Activated CD8-positive, alpha-beta memory T cell treated with anti-CD3 and anti-CD28 coated beads, Interleukin-2, amount 50 U/mL, for 48 hours (primary cell): ENCODE results near the gene FAM216B.
"Not testable (repeated sequence)": the region's sequence is repeated elsewhere in the genome, so short reads cannot be mapped to it uniquely, and the experiment has no call there.

Source experiments
- DNase-seq: peaks from one replicate; pipeline ENCODE4 v3.0.0-alpha.2; 2020

FAM216B gene

GRCh38 chr13:42786715-42787114 lies 5.3 kb downstream of the FAM216B start:
- DNase-seq = no peak

- no peak for DNase-seq
Measured at GRCh38 chr13:42788601-42789000, 7.2 kb downstream of the FAM216B start.

DNA sequence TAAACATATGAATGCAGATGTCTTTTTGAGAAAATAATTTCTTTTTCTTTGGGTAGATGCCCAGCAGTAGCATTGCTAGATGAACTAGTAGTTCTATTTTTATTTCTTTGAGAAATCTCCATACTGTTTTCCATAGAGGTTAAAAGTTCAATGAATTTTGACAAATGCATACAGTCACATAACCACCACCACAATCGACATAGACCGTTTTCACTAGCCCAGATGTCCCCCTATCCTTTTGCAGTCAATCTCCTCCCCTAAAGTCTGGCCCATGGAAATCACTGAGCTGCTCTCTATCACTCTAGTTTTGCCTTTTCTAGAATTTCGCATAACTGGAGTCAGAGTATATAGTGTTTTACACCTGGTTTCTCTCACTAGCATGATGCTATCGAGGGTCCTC lies 10.8 kb downstream of the FAM216B start:
- DNase-seq = no peak

DNA sequence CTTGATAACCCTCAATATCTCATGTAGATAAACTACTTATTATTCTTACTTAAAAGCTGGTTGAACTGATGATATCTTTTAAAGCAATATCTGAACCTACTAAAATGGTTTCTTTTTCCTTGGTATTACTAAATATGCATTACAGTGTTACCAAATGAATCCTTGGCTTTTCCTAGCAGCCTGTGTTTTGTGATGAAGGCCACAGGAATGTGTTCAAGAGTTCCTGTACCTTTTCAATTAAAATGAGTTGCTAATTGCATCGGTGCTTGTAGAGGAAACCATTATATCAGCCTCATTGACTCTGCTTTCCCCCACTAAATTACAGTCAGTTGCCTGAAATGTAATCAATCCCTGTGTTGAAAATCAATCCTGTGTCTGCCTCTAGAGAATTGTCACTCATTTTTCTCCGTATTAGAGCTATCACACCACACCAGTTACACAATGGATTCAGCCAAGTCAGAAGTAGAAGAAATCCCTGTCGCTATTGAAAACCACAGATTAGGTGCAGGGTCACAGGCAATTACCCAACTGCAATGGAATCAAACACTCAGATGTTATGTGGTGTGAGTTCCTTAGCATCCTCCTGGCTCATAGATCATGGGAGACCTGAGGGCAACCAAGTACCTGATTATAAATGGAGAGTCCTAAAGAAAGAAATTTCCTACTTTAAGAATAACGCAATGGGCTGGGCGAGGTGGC lies 13.3 kb downstream of the FAM216B start:
- DNase-seq = no peak

DNA sequence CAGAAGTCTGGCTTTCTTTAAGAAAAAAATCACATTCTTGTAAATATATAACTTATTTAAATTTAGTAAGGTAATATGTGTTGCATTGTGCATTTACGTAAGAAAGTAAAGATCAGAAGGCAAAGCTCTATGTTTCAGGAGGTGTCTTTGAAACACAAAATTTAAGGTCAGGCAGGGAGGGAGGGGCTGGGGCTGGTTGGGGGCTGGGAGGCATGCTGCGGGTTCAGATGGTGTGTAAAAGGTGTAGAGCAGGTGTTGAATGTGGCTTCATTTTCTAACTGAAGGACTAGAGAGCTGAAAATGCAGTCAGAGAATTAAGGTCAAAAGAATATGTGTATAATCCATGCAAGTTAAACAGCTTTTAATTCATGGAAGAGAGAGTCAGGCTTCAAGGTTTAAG lies 14.3 kb downstream of the FAM216B start:
- no peak for DNase-seq

- no peak for DNase-seq
Measured at GRCh38 chr13:42796747-42797356, 15.5 kb downstream of the FAM216B start.

GRCh38 chr13:42798118-42798517 lies 16.7 kb downstream of the FAM216B start:
- no peak for DNase-seq

DNA sequence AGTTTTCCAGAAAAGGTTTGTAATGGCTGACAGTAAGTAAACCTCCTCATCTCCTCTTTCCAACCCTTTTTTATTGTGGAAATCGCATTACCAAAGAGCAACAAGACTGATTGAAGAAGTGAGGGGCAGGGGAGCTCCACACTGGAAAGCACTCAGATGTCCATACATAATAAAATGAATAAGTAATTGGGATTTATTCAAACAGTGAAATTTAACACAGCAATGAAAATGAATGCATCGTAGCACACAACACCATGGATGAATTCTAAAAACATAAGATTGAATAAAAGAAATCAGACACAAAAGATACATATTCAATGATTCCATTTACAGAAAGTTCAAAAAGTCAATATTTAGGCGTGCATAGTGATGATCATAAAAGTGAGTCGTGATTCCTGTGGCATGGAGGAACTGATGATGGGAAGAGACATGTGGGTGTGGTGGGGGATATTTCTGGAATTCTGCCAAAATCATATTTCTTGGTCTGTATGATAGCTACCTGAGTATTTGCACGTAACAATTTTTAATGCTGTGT lies 18.8 kb downstream of the FAM216B start:
- DNase-seq = no peak

- DNase-seq = no peak
Measured at GRCh38 chr13:42803563-42804204, 22.3 kb downstream of the FAM216B start.

DNA sequence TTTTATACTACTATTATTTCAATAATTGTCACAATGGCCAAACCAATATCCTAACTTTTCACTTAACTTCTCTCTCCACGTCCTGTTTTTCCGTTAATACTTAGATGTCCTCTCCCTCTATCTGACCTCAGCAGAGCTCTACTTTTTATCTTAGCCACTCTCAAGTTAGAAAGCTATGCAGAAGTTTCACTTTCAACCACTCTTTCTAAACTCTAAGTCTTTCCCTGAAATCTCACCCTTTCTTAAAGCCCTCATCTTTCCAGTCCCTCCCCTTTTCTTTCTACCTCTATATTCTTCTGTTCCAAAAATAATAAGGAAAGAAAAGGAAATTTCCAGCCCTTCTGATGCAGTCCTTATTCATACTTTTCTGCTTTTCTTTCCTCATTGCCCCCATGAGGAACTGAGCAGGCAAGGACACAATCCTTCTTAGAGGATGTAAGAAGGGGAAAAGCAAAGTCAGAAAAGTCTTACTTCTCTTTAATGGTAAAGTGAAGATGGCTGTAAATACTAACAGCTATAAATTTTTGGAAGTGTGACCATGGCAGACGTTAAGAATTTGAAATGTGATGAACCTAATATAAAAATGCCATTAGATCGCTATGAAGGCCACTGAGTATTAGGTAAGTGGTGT lies 23.0 kb downstream of the FAM216B start:
- DNase-seq = no peak

GRCh38 chr13:42807241-42807640 lies 25.9 kb downstream of the FAM216B start:
- DNase-seq = no peak

DNA sequence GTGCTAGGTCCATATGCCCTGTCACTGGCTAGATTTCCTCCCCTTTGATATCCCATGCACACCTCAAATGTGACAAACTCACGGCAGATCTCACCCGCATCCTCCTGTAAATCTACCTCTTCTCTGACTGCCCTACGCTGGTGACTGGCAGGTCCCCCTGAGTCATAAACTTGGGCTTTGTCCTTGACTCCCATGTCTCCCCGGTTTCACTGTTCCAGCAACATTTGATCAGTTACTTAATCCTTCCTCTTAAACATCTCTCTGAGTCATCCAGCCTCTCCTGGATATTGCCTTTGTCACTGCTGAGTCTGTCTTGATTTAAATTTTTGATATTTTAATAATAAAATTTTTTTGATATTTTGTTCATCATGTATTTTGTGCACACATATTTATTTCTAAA lies 26.5 kb downstream of the FAM216B start:
- DNase-seq = no peak

DNA sequence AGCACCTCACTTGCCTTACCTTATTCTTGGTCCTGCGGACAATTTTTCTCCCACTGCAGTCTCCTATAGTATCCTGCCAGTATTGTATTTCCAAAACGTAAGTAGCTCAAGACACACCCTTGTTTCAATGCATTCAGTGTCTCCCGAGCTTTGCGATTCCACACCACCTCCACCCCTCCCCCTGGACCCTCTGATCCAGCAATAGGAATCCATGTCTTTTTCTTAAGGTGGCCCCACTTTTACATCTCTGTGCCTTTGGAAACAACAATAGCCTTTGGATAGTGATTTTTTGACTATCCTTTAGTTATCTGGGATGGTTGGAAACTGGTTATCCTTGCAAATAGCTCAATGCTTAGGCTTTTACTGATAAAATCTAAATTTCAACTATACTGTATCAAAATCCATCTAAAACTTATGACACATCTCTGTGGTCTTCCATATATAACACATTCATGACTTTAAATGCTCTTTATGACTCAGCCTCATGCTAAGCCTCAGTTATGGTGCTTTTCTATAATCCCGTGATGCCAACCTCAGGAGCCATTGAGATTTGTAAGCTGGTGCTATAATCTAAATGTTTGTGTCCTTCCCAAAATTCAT lies 27.1 kb downstream of the FAM216B start:
- DNase-seq = no peak

DNA sequence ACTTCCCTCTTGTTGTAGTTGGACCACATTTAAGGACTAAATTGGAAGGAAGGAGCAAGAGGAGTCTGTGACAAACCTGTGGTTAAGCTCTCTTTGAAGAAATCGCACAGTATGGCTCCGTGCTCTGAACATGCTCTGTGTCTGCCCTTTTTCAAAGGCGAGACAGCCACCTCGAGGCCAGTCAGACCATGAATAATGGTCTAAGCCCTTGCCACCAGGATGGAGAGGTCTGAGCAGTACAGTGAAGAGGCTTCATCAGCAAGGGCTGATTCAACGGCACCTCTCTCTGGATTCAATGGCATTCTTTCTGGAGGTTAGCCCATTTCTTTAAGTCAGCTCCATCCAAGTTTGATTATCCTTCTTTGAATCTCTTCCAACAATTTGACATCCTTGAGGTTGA lies 30.9 kb downstream of the FAM216B start:
- no peak for DNase-seq

GRCh38 chr13:42814868-42815267 lies 33.5 kb downstream of the FAM216B start:
- no peak for DNase-seq

- no peak for DNase-seq
Measured at GRCh38 chr13:42815681-42816080, 34.3 kb downstream of the FAM216B start.

DNA sequence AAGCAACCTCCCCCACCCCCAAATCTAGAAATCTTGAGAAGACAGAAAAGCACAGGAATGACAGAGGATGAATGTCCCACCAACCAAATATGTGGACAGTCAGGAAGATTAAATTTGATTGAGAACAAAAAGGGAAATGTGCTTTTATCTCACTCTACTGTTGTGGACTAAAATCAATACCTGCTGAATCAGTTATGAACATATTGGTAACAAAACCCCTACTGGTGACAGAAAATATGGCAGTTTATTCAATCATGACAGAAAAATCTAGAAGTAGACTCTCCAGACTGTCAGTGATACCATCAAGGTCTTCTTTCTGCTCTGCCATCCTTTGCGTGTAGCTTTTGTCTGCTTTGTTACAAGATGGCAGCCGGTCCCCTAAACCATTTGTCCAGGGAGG lies 35.2 kb downstream of the FAM216B start:
- DNase-seq = no peak

DNA sequence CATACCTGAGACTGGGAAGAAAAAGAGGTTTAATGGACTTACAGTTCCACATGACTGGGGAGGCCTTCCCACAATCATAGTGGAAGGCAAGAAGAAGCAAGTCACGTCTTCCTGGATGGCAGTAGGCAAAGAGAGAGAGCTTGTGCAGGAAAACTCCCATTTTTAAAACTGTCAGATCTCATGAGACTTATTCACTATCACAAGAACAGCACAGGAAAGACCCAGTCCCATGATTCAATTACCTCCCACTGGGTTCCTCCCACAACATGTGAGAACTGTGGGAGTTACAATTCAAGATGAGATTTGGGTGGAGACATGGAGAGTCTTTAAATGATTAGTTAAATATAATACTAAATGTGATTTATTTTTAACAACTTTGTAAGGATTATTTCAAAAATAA lies 38.3 kb downstream of the FAM216B start:
- DNase-seq = not testable (repeated sequence)

DNA sequence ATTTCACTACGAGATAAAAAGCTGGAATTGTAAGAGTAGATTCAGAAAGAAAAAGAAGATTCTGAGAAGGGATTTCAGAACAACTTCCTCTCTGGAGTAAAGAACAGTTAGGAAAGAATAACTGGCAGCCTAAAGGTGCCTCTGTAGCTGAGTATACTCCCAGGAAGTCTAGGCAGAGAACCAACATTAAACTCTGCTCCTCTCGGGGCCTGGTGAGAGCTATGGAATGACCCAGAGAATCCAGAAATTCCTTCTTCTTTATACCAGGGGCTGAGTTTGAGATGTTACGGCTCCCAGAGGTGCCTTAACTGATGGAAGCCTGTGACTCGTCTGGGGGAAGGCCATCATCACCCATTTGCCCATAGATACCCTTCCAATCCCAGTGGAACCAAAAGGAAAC lies 39.1 kb downstream of the FAM216B start:
- no peak for DNase-seq

DNA sequence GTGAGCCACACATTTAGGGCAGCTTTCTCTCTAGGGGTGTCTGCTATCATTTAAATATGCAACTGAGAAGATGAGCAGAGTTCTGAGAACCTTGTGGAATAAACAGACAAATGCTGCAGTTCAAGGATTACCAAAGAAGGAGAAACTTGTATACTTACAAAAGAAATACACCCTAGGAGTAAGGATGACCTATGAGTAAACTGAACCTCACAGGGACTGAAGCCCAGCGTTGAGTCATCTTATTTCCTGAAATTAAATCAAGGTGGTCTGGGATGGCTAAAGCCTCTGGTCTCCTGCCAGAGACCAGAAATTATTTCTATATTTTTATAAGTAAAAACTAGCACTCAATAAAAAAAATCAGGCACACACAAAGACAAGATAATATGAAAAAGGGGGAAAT lies 40.1 kb downstream of the FAM216B start:
- no peak for DNase-seq

DNA sequence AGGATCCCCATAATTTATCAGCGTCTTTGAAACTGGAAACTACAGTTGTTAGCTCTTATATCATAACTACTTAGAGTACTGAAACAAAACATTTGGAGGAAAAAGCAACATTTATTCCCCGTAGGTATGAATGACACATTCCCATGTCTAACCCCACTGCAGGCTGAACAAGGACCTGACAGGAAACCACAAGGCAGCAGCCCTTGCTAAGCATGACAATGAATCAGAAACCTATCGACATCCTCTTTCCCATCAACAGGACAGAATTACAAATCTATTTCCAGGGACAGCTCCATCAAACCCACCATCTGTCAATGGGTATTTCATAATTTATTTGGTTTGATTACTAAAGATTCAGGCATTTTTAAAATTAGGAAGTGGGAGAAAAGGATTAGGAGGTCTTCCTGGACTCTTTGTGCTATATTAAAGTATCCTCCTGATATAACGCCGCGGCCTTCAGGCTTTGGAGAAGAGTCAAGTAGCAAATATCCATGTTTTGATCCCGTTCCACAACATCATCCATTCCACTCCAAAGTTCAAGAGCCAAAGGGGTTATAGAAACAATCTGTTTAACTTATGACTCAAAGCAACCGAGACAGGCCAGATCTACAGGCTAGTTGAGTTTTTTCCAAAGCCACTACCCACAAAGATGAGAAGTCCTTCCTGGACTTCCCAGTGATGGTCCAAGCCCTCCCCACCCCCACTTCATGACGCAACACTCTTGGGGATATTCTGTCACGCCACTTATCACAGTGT lies 51.1 kb downstream of the FAM216B start:
- no peak for DNase-seq

DNA sequence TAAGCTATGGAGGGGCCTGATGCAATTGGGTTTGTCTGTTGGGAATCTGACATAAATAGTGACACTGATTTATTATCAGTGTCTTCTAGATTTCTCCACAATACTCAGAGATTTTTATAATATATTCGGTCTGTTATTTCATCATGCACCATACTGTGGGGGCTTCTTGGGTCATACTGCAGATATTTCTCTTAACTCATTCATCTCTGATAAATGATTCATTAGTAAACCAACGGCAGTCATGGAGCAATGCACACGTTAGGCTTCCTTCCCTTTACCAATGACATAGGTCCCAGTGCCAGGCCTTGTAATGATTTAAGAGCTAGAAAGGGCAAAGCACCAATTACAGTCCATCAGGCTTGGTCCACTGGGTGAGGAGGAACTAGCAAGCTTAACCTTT lies 53.6 kb downstream of the FAM216B start:
- DNase-seq = no peak
